GM19035 (cell line): ENCODE measurements around the gene TCAF1.
A peak's percentile ranks its signal among the peaks of the same experiment; 100 is the strongest.

Source experiments
- ATAC-seq: cut with Tn5 transposase; IDR thresholded peaks from one replicate; pipeline ENCODE4 v1.9.1; 2021; ENCODE audit not compliant: unreplicated experiment

TCAF1 gene, protein sequence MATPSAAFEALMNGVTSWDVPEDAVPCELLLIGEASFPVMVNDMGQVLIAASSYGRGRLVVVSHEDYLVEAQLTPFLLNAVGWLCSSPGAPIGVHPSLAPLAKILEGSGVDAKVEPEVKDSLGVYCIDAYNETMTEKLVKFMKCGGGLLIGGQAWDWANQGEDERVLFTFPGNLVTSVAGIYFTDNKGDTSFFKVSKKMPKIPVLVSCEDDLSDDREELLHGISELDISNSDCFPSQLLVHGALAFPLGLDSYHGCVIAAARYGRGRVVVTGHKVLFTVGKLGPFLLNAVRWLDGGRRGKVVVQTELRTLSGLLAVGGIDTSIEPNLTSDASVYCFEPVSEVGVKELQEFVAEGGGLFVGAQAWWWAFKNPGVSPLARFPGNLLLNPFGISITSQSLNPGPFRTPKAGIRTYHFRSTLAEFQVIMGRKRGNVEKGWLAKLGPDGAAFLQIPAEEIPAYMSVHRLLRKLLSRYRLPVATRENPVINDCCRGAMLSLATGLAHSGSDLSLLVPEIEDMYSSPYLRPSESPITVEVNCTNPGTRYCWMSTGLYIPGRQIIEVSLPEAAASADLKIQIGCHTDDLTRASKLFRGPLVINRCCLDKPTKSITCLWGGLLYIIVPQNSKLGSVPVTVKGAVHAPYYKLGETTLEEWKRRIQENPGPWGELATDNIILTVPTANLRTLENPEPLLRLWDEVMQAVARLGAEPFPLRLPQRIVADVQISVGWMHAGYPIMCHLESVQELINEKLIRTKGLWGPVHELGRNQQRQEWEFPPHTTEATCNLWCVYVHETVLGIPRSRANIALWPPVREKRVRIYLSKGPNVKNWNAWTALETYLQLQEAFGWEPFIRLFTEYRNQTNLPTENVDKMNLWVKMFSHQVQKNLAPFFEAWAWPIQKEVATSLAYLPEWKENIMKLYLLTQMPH

DNA sequence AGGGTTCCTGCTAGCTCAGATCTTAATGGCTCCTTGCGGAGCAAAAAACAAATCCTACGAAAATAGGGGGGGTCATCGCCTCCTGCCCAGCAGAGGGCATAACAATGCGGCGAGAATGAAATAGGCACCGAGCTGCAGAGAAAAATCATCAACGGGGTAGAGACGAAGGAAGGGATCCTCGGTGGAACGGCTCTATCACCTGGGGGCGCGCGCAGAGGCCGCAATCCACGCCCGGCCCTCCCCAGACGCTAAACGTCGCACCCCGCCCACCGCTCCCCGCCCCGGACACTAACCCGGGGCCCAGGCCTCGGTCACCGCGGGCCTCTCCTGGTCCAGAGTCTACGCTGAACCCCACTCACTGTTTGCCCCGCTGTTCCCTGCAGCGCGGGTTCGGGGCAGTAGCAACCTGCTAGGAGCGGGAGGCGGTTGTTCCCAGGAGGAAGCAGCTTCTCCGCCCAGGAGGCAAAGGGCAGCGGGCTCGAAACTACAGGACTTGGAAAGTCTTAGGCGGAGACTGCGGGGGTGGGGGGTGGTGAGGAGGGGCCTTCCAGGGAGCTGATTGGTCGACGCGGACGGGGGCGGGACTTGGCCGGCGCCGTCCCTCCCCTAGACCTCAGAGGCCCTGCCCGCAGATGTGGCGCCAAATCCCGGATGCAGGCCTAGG lies at the start of gene TCAF1:
TSS of gene TCAF1 (minus strand) at position 509 of the 664 bp plus-strand sequence. CDS start 25,568 bp downstream, outside the sequence.
- peak; percentile 93 for ATAC-seq

DNA sequence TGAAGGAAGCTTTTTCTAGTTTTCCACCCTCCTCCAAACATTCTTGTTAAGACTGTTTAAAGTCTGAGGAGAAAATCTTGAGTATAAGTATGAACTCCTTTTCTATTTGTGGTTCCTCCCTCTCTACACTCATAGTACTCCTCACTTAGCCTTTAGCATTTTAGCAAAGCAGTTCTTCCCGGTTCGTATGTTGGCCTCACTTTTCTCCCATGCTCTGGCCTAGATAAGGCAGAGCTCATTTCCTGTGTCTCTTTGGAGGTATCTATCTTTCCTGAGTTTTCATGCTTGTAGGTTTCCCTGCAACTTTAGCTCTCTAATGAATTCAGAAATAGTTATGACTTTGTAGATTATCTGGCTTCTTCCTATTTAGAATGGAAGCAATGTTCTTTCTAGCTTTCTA lies 46.8 kb upstream of the TCAF1 start:
- no peak for ATAC-seq

DNA sequence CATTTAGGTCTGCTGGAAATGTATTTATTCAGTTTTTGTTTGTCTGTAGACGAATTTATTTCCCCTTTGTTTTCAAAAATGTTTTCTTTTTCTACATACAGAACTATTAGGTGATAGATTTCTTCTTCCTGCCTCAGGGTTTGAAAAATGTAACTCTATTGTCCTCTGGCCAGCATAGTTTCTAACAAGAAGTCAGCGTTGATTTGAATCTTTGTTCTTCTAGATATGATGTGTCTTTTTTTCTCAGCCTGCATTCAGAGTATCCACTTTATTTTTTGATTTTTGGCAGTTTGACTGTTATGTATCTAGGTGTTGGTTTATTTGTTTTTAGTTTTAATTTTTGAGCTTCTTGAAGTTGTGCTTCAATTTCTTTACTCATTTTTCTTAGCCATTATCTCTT lies 45.1 kb upstream of the TCAF1 start:
- no peak for ATAC-seq

DNA sequence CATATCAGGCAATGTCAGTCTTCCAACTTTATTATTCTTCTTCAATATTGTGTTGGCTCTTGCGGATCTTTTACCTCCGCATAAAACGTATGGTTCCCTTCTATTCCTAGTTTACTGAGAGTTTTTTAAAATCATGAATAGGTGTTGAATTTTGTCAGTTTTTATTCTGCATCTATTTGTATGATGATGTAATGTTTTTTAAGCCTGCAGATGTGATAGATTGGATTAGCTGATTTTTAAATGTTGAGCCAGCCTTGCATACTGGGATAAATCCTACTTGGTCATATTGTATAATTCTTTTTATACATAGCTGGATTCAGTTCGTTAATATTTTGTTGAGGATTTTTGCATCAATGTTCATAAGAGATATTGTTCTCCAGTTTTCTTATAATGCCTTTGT lies 43.4 kb upstream of the TCAF1 start:
- no peak for ATAC-seq

DNA sequence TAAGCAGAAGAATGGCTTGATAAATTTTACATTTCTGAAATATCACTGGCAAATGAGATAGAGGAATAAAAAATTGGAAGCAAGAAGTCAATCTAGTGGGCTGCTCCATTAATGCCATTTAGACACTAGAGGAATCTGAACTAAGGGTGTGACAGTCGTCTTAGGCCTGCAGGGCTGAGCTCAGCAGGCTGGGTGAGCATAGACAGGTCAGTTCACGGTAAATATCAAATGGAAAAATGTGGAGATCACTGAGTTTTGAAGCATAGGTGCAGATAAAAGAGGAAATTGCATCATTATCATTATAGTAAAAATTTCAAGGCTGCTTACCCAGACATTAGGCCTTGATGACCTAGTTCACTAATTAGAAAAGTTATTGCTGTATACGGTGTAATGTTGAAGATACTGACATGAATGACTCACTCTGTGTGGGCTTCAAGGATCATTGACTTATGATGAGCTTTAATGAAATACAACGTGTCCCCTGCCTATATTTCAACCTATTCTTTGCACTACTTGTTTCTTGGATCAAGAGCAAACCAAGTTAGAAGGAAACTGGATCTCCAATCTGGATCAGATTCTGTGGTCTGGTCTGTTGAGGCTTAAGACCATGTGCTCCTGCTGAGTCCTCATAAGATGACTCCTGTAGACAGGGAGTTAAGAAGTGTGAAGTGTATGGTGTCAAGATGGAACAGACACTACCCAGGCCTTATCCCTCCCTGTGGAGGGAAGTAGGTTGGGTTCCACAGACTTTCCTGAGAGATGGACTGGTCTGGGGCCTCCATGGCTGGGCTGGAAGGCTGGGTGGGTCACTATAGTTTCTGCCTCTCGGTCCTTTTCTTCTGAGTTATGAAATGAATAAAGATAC lies 36.6 kb upstream of the TCAF1 start:
- no peak for ATAC-seq

DNA sequence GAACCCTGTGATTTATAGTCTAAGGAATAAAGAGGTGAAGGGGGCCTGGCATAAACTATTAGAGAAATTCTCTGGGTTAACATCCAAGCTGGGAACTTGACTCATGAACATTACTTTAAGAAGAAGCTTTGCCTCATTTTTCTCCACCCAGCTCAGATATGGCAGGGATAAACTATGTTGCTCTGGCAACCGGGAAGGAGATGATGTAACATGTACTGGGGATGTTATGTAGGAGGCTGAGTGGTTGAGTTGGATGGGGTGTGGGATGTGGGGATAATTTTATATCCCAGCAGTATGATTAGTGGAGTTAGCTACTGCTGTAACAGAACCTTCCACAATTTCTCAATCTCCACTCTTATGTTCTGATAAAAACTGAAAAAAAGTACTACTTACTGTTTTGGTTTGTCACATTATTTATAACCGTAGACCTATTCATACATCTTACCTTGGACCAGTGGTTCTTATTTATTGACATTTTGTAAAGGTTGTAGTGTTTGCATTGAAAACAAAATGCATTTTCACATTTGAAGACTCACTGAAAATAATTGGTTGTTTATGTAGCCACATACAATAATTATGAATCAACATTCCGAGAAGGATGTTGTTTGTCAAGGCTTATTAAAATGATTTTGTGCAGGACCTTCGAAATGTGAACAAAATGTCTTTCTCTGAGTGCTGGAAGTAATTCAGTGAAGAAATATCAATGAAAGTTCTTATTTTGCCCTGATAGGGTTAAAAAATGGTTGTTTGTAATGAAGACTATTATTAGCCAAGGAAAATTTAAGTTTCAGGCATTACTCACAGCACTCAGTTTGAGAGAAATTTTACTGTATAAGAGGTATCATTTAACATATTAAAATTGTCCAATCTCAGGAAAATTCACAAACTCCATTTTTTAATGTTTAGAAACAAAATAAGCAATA lies 34.4 kb upstream of the TCAF1 start:
- no peak for ATAC-seq

DNA sequence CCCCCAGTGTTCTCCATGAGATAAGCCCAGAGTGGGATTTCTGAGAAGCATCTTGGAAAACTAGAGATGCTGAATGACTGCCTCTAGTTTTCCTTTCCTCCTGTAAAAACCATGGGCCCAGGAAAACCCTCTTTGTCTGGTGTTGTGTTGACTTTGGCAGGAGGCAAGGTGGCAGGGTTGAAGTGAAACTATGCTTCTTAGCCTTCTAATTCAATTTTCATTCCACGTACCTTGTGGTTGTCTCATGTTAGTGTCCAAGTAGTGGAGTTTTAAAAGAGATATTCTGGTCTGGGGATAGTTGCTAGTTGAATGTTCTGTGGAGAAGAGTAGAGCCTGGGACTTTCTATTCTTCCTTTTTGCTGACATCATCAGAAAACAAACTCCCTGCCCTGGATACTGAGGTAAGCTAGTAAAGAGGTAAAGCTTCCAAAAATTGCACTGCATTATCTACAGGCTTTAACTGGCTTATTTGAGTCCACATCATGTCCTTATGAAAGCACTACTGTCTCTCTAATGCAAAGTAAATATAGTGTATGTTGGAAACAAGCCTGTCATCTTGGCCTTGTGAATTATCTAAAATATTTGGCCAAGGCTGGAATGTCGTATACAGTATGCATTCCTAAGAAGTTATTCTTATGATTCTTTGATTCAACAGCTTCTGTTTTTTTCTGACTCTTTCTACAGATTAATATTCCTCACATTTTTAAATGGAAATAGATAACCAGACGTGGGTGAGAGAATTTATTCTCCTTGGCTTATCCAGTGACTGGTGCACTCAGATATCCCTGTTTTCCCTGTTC lies 32.8 kb upstream of the TCAF1 start, which contains the start of gene OR2F2:
TSS of gene OR2F2 (plus strand) at position 708 of the 800 bp plus-strand sequence. CDS start at position 708, 0 bp downstream.
- ATAC-seq: no peak

DNA sequence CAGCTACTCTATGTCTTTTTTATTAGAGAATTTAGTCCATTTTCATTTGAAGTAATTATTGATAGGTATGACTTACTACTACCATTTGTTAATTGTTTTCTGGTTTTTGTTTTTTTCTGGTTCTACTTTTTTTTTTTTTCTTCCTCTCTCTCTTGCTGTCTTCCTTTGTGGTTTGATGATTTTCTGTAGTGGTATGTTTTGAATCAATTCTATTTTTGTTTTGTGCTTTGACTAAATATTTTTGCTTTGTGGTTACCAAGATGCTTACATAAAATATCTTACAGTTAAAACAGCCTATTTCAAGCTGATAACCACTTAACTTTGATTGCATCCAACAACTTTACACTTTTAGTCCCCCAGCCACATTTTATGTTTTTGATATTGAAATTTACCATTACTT lies 29.8 kb upstream of the TCAF1 start:
- no peak for ATAC-seq

DNA sequence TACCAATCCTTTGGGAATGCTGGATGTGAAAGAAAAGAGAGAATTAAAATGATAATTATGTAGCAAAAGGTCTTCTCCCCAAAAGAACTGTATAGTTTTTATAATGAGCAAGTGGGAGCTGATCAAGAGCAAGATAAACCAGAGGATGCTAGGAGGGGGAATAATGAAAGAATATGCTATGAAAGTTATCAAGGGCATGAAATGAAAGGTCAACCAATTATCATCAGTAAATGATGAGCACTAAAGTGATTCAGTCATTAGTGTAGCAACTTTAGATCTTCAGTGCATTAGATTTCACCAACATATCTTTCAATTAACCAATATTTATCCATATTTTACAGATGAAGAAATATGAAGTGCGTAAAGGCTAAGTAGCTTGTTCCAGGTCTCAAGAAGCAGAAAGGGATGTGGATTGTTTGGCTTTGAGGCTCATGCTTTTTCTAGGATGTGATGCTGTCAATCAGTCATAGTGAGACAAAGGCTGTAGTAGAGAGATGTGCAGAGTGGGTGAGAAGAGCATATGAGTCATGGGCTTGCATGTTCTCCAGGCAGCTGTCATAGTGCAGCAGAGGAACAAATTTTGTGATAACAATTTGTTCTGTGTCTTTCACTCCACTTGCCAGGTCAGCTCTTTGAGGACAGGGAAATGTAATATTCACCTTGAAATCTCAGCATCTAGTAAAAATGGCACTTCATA lies 27.4 kb upstream of the TCAF1 start:
- peak; percentile 62 for ATAC-seq

DNA sequence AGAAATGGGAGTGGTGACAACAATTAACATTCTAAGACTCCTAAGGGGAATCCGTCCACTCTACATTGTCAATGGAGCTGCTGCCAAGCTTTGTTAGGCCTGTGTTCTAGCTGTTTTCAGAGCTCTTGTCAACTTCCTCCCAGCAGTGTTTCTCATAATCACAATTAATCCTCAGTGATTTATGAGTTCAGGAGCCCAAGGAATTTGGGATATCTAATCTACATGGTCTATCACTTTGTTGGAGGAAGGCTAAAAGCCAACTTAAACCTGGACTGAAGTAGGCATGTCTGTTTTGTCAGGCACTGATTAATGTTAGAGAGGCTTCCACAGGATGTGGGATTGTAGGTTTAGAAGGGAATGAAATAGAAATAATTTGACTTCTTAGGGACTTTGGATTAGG lies 22.9 kb upstream of the TCAF1 start:
- ATAC-seq: no peak

DNA sequence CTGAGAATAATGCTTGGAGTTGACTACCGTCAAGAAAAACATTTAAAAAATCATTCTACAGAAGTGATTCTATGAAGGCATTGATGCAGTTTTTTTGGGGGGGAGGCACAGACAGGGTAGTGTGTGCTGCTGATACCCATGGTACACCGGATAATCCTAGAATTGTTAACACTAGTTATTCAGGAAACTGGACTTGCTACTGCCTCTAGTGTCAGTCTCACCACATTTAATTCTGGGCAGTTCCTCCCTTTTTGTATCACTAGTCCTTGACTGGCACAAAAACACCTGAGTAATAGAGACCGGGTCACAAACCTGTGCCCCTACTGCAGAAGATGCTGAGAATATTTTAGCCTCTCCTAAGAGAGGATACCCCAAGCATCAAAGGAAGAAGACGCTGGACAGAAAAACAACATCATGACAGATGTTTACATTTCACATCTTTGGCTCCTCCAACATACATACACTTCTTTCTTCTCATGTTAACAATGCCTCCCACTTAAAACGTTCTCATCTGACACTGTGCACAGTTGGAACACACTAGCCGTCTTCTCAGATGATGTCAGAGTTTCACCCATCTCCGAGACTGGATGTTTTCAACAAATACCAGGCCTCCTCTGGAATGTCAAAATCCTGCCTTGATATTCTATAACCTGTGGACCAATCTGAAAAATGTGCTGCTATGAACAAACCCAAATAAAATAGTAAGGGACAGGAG lies 13.1 kb upstream of the TCAF1 start:
- no peak for ATAC-seq

DNA sequence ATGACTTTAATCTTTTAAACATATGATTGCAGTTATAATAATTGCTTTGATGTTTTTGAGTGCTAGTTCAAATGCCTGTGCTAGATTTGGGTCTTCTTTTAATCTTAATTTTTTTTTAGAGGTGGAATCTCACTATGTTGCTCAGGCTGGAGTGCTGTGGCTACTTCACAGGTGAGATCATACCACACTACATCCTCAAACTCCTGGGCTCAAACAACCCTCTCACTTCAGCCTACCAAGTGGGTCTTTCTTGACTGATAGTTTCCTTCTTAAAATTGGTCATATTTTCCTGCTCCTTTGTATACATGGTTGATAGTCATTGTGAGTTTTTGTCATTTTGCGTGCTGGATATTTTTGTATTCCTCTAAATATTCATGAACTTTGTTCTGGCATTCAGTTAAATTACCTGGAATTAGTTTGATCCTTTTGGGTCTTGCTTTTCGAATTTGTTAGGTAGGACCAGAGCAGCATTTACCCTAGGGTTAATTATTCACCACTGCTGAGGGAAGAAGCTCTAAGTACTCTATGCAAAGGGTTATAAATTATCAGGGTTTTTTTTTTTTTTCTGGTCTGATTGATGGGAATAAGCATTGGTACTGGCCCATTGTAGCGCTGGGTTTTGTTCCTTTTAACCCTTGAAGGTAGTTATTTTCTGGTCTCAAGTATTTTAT lies 12.1 kb upstream of the TCAF1 start:
- ATAC-seq: no peak

DNA sequence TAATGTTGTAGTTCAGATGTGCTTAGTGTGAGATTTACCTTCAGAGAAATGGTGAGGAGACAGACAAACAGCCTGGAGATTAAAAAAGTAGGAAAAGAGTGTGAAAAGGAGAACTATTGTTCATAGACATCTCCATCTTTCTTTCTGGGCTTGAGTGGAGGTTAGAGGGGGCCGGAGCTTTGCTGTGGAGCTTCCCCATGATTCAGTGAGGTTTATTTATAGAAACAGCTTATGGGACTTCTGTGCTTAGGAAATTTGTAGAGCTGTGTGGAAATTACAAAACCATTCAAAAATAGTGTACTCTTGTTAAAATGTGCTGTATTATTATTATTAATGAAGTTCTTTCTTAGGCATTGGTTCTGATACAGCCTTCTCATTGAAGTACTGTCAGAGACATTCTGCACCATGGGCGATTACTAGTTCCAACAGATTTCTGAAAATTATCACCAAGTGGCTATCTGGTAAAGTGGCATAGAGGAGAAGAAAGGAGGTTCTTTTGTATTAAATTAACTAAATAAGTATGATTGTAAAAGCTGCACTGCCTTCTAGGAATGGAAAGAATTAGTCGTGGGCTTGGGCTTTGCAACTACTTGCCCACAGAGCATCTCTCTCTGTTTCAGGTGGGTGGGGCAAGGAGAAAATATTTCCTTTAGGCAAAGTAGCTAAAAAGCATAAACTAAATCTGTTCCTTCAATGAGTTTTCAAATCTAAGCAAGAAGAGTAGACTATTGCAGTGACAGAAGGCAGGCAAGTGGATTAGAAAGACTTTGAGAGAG lies 8.7 kb upstream of the TCAF1 start:
- ATAC-seq: no peak

DNA sequence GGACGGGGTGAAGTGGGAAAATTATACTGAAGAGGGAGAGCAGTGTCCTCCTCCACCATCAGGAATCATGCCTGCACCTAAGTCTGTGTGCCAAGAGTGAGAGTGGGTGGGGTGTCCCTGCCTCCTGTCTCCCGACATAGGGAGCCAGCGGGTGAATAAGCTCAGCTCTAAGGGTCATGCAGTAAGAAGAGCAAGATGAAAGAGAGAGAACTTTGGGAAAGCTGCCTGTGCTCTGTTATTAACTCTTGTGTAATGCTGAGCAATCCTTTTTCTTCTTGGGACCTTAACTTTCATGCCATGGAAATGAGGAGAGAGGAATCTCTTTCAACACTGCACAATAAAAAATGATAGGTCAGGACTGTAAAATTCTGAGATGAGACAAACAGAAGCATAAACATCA lies 7.9 kb upstream of the TCAF1 start:
- no peak for ATAC-seq

DNA sequence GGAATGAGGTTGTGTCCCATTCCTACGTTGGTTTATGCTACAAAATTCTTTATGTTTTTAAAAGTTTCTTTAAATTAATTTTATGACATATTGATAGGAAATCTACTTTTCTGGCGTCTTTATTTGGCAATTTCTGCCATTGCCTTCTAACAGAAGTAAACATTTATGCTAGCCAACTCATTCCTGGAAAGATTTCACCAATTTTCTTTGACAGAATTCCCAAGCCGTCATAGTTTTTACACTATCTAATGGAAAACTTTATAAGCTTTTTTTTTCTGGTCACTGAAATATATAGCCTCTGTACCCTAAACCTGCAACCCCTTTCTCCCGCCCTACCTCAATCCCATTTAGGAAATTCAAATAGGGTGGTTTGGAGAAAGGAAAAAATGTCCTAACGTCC lies 6.1 kb upstream of the TCAF1 start:
- ATAC-seq: no peak

DNA sequence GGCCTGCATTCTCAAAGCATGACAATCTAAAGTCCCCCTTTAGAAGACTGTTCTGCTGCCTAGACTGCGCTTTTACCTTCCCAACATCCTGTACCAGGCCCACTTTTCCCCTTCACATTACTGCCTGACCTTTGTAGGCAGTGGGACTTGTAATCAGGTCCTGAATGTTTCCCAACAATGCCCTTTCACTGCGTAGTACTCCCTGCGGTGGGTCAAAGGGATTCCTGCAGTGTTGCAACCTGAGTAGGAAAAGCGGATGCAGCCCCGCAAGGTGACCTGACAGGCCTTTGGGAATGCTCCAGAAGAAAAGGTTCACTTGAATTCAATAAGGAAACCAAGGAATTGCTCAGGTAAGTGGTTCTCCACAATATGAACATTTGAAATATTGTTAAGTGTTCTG lies 4.9 kb upstream of the TCAF1 start:
- no peak for ATAC-seq
